Ascending aorta (tissue), 2 donors: ENCODE results near the gene CD99. TPM values are rescaled to one million over a fixed set of nuclear protein-coding genes. Genes with fewer than 3 reads are reported as not detected.
"Not testable (repeated sequence)": the region's sequence is repeated elsewhere in the genome, so short reads cannot be mapped to it uniquely, and the experiment has no call there.

Experiments used
- DNase-seq, 2 donors: peaks; one replicate each; pipeline ENCODE4 v3.0.0-alpha.2; 2019; ENCODE audit warnings: low spot score in 2 of 2
- H3K27ac ChIP-seq, 2 donors: fragments of 200-600 bp; sonication (generic); one replicate each; pipeline ENCODE4 v1.5.1; 2016 to 2017; ENCODE audit warnings: mild to moderate bottlenecking in 1 of 2
- H3K27me3 ChIP-seq: fragments of 200-600 bp; sonication (generic); one replicate; pipeline ENCODE4 v1.5.1; 2017
- H3K36me3 ChIP-seq, 2 donors: fragments of 200-600 bp; sonication (generic); one replicate each; pipeline ENCODE4 v1.5.1; 2016
- H3K4me1 ChIP-seq, 2 donors: fragments of 200-600 bp; sonication (generic); one replicate each; pipeline ENCODE4 v1.5.1; 2016 to 2017; ENCODE audit warnings: mild to moderate bottlenecking in 1 of 2
- H3K4me3 ChIP-seq, 2 donors: fragments of 200-600 bp; sonication (generic); one replicate each; pipeline ENCODE4 v1.5.1; 2016 to 2017; ENCODE audit warnings: mild to moderate bottlenecking in 1 of 2
- H3K9me3 ChIP-seq, 2 donors: fragments of 200-600 bp; sonication (generic); one replicate each; pipeline ENCODE4 v1.5.1; 2016
- CTCF ChIP-seq, 3 experiments: fragments of 200-600 bp in 2 of 3; fragments of 450-650 bp in 1 of 3; sonication (generic) in 2 of 3; IDR thresholded peaks; one replicate each; pipeline ENCODE4 v1.5.1; 2016 to 2019; ENCODE audit warnings: antibody characterized with exemption in 3 of 3, mild to moderate bottlenecking in 1 of 3, moderate library complexity in 1 of 3
- intact Hi-C: fragments of 100-400 bp; cut with DNase I; formaldehyde crosslinking; loops from one replicate; pipeline ENCODE4 v1.15.1; 2023
- total RNA-seq: library from RNA; depleted of rRNA; stranded (reverse); fragments of >200 nt; gene quantifications from one replicate; pipeline ENCODE4 v1.1.0, GENCODE V29; 2016

CD99 gene
- total RNA-seq, 1 donor from 2014 or later, result 262 TPM

GRCh38 chrX:2665387-2666304, 25.4 kb upstream of the CD99 start:
- intact Hi-C loops, result no loop called here
- no peak overlapping the region for H3K27ac ChIP-seq

GRCh38 chrX:2666491-2666890, 24.6 kb upstream of the CD99 start:
- no peak overlapping the region for H3K4me3 ChIP-seq
- intact Hi-C loops, result no loop called here

More at GRCh38 chrX:2665387-2666304, 25.4 kb upstream of the CD99 start:
- H3K27me3 ChIP-seq, result no peaks in the 10 kb centered on the region
- no peaks in the 10 kb centered on the region for H3K4me1 ChIP-seq
- H3K9me3 ChIP-seq, result no peaks in the 10 kb centered on the region
- DNase-seq, result no peak
- H3K36me3 ChIP-seq, result no peaks in the 10 kb centered on the region
- TF ChIP-seq CTCF (IDR thresholded peaks at IDR 0.05), result no peak
- H3K4me3 ChIP-seq, result no peak overlapping the region

GRCh38 chrX:2670978-2671377, 20.1 kb upstream of the CD99 start:
- Histone ChIP-seq H3K9me3 (no peaks in the 10 kb centered on the region), H3K4me1 (no peaks in the 10 kb centered on the region), H3K27me3 (no peaks in the 10 kb centered on the region), H3K27ac (no peak overlapping the region), H3K4me3 (no peak overlapping the region), H3K36me3 (no peaks in the 10 kb centered on the region)
- intact Hi-C loops, result no loop called here
- no peak for TF ChIP-seq CTCF (IDR thresholded peaks at IDR 0.05)
- DNase-seq, result no peak

More at GRCh38 chrX:2666491-2666890, 24.6 kb upstream of the CD99 start:
- Histone ChIP-seq H3K27ac (no peak overlapping the region), H3K9me3 (no peaks in the 10 kb centered on the region), H3K27me3 (no peaks in the 10 kb centered on the region), H3K4me1 (no peaks in the 10 kb centered on the region), H3K36me3 (no peaks in the 10 kb centered on the region)
- no peak for TF ChIP-seq CTCF (IDR thresholded peaks at IDR 0.05)
- no peak for DNase-seq

GRCh38 chrX:2672084-2672483, 19.0 kb upstream of the CD99 start:
- Histone ChIP-seq H3K4me3 (no peak overlapping the region), H3K27me3 (no peaks in the 10 kb centered on the region), H3K4me1 (no peaks in the 10 kb centered on the region), H3K9me3 (no peaks in the 10 kb centered on the region), H3K36me3 (no peaks in the 10 kb centered on the region), H3K27ac (no peak overlapping the region)
- TF ChIP-seq CTCF (IDR thresholded peaks at IDR 0.05), result no peak
- DNase-seq, result no peak
- intact Hi-C loops, result no loop called here

- intact Hi-C loops, result no loop called here
- DNase-seq, result no peak
- no peaks in the 10 kb centered on the region for H3K9me3 ChIP-seq
These were observed 17.5 kb upstream of the CD99 start for GRCh38 chrX:2673611-2674010.

GRCh38 chrX:2675657-2676200, 15.4 kb upstream of the CD99 start:
- H3K27me3 ChIP-seq, intact Hi-C loops, H3K4me1 ChIP-seq, H3K36me3 ChIP-seq, H3K4me3 ChIP-seq, H3K9me3 ChIP-seq, H3K27ac ChIP-seq, DNase-seq: not testable (repeated sequence)

More at GRCh38 chrX:2673611-2674010, 17.5 kb upstream of the CD99 start:
- no peak for TF ChIP-seq CTCF (IDR thresholded peaks at IDR 0.05)
- no peaks in the 10 kb centered on the region for H3K36me3 ChIP-seq
- H3K27ac ChIP-seq, result no peak overlapping the region
- peaks cover 0 to 3% of the 10 kb centered on the region in 2 donors for H3K4me1 ChIP-seq
- no peaks in the 10 kb centered on the region for H3K27me3 ChIP-seq
- no peak overlapping the region for H3K4me3 ChIP-seq
